Measurements from ENCODE around the gene ZC3H4. TPM values are rescaled to one million over a fixed set of nuclear protein-coding genes. Genes with fewer than 3 reads are reported as not detected.

Gene ZC3H4
- total RNA-seq, 4 donors from 2014 or later = 25.5 to 40.4 (median 34.2) TPM

DNA sequence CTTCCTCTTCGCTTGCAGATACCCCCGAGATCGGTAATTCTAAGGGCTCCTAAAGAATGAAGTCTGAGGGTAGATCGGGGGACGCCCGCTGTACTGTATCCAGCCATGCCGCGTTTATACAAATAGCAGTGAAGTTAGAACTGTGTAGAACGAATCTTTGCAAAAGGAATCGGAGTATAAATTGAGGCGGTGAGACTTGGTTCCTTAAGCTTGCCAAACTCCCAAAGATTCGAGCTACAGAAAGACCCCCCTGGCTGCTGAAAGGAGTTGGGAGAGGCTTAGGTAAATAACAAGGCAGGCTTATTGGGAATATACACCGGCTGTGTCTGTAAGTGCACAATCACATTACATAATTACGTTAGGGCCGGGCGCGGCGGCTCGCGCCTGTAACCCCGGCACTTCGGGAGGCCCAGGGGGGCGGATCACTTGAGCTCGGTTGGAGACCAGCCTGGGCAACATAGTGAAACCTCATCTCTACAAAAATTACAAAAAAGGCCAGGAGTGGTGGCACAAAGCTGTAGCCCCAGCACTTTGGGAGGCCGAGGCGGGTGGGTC, 77.4 kb downstream of the ZC3H4 start:
- peak overlapping the region in 2 of 4 donors; percentile 34 to 36 for H3K27ac ChIP-seq
- H3K4me1 ChIP-seq = peaks cover 0 to 20% (median 5%) of the 10 kb centered on the region in 4 donors
- peak overlapping the region; percentile 18 to 49 (median 38) for H3K4me3 ChIP-seq
- WGBS, 2 donors = 11 to 12% methylated on average over 26 of the region's 26 CpGs
- no peaks in the 10 kb centered on the region for H3K36me3 ChIP-seq
- peaks cover 0 to 22% of the 10 kb centered on the region in 2 donors for H3K27me3 ChIP-seq
- DNase-seq (ENCODE audit: low spot score in 2 of 2) = no peak
- TF ChIP-seq, protein P1, sequence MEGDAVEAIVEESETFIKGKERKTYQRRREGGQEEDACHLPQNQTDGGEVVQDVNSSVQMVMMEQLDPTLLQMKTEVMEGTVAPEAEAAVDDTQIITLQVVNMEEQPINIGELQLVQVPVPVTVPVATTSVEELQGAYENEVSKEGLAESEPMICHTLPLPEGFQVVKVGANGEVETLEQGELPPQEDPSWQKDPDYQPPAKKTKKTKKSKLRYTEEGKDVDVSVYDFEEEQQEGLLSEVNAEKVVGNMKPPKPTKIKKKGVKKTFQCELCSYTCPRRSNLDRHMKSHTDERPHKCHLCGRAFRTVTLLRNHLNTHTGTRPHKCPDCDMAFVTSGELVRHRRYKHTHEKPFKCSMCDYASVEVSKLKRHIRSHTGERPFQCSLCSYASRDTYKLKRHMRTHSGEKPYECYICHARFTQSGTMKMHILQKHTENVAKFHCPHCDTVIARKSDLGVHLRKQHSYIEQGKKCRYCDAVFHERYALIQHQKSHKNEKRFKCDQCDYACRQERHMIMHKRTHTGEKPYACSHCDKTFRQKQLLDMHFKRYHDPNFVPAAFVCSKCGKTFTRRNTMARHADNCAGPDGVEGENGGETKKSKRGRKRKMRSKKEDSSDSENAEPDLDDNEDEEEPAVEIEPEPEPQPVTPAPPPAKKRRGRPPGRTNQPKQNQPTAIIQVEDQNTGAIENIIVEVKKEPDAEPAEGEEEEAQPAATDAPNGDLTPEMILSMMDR (IDR thresholded peaks at IDR 0.05) = peak in 1 of 5 experiments; percentile 36
- TF ChIP-seq POLR2A (IDR thresholded peaks at IDR 0.05) = no peak
- no peaks in the 10 kb centered on the region for H3K9me3 ChIP-seq

DNA sequence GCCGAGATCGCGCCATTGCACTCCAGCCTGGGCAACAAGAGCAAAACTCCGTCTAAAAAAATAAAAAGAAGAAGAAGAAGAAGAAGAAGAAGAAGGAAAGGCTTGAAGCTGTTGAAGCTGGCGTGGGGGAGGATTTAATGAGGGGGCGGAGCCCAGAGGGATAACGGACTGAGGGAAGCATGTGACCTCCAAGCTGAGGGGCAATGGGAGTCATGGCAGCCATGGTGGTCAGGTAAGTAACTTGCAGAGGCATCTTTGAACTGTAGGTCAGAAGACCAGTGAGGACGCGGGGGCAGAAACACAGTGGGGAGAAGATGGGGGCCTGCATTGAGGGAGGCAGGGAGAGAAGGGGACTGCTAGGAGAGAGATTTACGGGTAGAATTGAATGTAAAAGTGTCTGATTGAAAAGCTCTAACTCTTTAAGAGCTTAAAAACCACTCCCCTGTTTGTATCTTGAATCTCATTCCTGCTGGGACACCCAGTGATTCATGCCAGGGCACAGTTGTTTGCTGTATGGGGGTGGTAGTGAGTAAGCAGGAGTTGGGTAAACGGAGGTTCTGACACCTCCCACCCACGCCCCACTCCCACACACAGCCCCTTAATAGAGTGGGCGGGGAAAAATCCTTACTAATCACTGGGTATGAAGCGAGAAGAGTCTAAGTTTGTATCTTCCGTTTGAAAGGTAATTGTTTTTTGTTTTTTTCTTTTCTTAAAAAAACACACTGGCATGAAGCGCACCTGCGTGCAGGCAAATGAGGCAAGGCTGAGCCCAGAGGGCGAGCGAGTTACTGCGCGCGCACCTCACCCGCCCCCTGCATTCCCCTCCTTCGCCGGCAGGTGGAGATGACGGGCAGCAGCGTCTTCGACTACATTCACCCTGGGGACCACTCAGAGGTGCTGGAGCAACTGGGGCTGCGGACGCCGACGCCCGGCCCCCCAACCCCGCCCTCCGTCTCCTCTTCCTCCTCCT, 78.2 kb downstream of the ZC3H4 start:
- no peaks in the 10 kb centered on the region for H3K9me3 ChIP-seq
- H3K4me3 ChIP-seq = peak overlapping the region; percentile 18 to 49 (median 38)
- WGBS, 2 donors = 8 to 12% methylated on average over 29 to 35 of the region's 35 CpGs
- H3K27me3 ChIP-seq = peaks cover 0 to 27% of the 10 kb centered on the region in 2 donors
- H3K27ac ChIP-seq = peak overlapping the region in 2 of 4 donors; percentile 34 to 36
- no peak for TF ChIP-seq POLR2A (IDR thresholded peaks at IDR 0.05)
- TF ChIP-seq EP300 (IDR thresholded peaks at IDR 0.05) = peak in 1 of 2 donors; percentile 28
- TF ChIP-seq, protein P1 (IDR thresholded peaks at IDR 0.05) = peak; percentile 95 to 99 (median 98)
- H3K4me1 ChIP-seq = peaks cover 0 to 20% (median 5%) of the 10 kb centered on the region in 4 donors
- H3K36me3 ChIP-seq = no peaks in the 10 kb centered on the region
- DNase-seq (ENCODE audit: low spot score in 2 of 2) = peak; percentile 74 to 92

DNA sequence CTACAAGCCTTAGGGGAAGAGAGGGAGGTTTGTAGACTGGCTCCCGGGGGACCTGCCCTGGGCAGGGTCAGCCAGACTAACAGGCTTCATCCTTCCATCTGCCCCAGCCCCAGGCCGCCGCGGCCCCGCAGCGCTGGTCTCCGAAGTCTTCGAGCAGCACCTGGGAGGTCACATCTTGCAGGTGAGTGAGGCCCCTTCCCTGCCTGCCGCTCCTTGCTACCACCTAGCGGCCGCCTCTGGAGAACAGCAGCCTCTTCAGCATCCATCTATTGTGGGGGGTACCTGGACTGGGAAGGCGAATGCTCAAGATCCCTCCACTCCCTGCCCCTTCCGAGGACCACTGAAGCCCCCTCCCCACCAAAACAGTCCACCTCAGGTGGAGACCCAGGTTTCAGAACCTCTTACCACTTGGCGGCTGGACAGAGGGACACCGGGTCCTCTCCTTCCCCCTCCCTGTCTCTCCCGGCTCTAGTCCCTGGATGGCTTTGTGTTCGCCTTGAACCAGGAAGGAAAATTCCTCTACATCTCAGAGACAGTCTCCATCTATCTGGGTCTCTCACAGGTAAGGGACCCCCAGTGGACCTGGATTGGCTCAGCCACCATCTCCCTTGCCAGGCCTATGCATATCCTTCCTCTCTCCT, 81.3 kb downstream of the ZC3H4 start:
- no peak overlapping the region for H3K4me3 ChIP-seq
- DNase-seq (ENCODE audit: low spot score in 2 of 2) = no peak
- H3K4me1 ChIP-seq = peaks cover 0 to 23% (median 5%) of the 10 kb centered on the region in 4 donors
- TF ChIP-seq, protein P1 (IDR thresholded peaks at IDR 0.05) = peak; percentile 68 to 83 (median 72)
- TF ChIP-seq EP300 (IDR thresholded peaks at IDR 0.05) = no peak
- TF ChIP-seq POLR2A (IDR thresholded peaks at IDR 0.05) = no peak
- 22 to 23% methylated on average over 13 to 14 of the region's 17 CpGs for WGBS, 2 donors
- H3K27me3 ChIP-seq = peaks cover 0 to 56% of the 10 kb centered on the region in 2 donors
- no peak overlapping the region for H3K27ac ChIP-seq
- no peaks in the 10 kb centered on the region for H3K9me3 ChIP-seq
- no peaks in the 10 kb centered on the region for H3K36me3 ChIP-seq

DNA sequence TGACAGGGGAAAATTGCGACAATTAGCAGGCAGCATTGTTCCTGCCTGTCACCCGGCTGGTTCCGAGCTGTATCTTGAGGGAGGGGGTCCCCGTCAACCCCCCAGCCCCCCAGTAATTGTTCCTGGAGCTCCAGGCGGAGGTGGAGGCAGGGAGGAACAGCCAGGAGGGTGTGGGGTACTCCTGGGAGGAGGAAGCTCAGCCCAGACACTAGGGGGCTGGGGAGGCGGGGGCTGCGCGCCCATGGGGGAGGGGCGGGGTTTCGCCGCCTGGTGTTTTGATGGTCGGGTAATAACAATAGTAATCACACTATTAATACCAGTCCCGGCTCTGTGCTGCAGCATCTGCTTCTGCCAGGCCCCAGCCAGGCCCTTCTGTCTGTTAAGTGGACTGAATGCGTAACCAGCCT, 85.4 kb downstream of the ZC3H4 start:
- Histone ChIP-seq H3K4me3 (no peak overlapping the region), H3K27me3 (peaks cover 0 to 85% of the 10 kb centered on the region in 2 donors), H3K36me3 (no peaks in the 10 kb centered on the region), H3K27ac (no peak overlapping the region), H3K4me1 (peaks cover 0 to 7% (median 0%) of the 10 kb centered on the region in 4 donors), H3K9me3 (no peaks in the 10 kb centered on the region)
- DNase-seq (ENCODE audit: low spot score in 2 of 2) = no peak
- 13 to 23% methylated on average over 9 to 13 of the region's 14 CpGs for WGBS, 2 donors
- TF ChIP-seq, protein P1 (IDR thresholded peaks at IDR 0.05) = no peak
- TF ChIP-seq EP300 (IDR thresholded peaks at IDR 0.05) = no peak
- no peak for TF ChIP-seq POLR2A (IDR thresholded peaks at IDR 0.05)

All from tibial nerve (tissue), 4 donors.